ENCODE data around the gene TNIK.
"Not testable (repeated sequence)": the region's sequence is repeated elsewhere in the genome, so short reads cannot be mapped to it uniquely, and the experiment has no call there.

The TNIK gene

DNA sequence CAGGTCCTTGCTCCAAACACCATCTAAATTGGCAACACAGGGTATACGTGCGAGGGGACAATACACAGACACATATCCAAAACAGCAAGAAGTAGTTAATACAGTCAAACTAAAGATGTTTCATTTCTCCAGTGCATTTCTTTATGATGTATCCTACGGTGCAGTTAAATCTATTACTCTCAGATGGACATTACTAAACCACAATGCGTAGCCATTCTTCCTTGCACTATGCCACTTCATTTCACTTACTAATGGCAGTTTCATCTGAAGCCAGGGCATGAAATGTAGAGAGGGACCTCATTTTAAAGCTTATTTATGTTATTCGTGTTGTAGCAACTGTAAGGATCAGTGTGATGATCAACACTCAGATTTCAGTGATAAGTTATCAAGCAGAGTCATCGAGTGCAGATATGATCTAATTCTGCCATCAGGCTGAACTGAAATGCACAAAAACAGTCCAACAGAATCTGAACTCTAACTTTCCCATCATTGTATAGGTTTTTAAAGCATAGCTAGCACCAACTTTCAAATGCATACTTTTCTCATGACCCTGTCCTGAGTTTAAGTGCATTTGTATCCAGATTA is 14.5 kb downstream of the TNIK start:
- no peak for DNase-seq

DNA sequence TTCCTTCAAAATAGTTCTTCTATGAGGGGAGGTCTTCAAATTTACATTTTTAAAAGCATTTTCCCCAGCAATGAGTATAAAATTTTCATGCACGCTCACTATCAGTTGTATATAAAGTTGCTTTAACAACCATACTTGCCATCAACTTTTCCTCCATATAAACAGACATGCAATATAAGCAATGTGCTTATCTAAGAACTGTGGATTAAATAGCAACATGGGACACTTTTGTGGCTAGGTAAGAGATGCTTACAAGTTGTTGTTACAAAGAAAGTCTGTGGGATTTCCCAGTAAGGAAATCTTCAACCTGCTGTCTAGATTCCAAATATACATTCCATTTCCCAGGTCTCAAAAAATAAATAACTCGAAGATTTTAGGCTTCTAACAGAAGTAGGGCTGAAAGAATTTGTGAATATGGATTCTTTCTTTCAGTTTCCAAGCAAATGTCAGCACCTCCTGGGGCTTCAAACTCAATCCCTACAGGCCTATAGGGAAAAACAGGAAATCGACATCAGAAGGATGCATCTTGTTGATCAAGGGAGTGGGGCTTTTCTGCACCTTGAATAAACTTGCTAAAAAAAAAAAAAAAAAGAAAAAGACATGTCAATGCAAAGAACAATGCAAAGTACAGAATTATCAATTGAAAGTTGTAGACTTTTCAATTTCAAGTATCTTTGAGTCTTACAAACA is 16.1 kb downstream of the TNIK start:
- DNase-seq = no peak

DNA sequence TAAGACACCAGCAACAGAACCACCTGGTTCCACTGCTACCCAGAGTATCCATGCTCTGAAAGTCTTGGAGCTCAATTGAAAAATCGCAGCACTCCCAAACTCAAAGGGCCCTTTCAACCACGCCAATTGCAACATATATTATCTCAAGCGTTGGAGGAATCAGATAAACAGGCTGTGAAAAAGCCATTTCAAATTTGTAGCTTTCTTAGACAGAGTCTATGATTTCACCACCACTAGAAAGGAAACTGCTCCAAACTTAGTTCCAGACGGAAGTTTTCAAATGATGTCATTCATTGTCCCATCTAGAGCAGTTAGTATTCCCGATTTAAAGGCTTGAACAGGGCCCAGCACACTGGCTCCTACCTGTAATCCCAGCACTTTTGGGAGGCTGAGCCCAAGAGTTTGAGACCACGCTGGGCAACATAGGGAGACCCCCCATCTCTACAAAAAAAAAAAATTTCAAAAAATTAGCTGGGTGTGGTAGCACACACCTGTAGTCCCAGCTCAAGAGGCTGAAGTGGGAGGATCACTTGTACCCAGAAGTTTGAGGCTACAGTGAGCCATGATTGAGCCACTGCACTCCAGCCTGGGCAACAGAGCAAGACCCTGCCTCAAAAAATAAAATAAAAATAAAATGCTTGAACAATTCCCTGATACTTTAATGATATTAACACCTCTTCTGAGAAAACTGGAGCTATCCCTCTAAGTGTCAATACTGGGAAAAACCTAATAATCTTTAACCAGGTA is 16.8 kb downstream of the TNIK start:
- DNase-seq = no peak

DNA sequence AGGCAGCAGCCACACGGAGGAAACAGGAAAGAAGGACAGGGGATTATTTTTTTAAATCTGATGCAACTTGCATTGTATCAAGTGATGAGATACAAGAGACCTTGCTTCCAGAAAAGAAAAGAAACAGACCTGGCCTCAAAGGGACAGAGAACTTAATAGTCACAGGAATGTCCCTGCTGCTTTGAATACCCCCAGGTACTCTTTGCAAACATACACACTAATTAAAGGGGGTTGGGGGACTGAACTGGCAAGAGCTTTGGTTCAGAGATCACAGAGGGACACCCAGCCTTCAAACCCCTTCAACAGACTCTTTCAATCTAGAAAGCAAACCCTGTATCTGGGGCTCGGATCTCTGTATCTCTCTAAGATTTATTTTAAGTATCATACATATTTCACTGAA is 18.0 kb downstream of the TNIK start:
- no peak for DNase-seq

DNA sequence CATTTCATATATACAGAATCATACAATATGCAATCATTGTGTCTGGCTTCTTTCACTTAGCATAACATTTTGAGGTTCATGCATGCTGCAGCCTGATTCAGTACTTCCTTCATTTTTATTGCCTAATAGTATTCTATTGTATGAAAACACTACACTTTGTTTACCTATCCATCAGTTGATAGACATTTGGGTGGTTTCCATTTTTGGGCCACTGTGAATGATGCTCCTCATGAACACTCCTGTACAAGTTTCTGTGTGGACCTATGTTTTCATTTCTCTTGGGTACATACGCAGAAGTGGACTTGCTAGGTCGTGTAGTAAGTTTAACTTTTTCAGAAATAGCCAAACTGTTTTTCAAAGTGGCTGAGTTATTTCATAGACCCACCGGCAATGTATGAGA is 18.8 kb downstream of the TNIK start:
- no peak for DNase-seq

DNA sequence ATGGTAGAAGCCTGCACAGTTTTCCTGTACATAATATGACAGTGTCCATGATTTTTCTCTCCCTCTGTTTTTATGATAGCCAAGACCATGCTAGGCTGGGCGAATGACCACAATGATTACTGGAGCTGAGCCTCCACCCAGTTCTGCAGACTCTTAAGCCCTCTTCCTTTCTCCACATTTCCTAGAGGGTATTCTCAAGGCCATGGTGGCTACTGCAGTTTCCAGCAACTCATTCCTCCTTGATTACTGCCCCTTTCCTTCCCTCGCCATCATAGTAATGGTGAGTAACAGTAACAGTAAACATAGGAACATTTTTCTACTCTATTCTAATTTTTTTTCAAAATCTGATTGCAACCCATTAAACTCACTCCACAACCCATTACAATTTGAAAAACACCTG is 20.2 kb downstream of the TNIK start:
- DNase-seq = no peak

DNA sequence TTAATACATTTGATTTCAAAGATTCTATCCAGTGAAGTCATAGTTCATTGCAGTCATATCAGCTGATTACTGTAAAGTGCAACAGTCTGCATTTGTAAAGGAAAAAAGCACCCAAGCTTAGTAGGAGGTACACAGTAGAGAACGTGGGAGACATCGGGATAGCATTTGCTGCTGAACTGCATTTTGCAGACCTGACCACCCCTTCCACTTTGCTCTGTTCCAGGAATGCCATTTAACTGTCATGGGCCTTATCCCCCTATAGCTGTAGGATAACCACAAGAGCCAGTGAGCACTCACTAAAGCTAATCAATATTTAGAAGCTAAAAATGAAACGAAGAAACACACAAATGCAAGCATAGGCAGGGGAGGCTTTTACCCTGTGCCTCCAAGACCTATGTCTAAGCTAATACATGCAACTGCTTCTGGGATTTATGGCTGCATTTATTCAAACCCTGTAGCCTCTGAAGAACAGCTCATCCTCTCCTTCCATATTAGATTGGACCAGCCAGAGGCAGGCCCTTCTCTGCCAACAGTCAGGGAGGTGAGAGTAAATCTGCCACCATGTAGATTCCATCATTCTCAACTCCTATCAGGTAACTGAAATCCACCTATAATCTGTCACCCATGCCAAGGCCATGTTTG is 23.0 kb downstream of the TNIK start:
- no peak for DNase-seq

DNA sequence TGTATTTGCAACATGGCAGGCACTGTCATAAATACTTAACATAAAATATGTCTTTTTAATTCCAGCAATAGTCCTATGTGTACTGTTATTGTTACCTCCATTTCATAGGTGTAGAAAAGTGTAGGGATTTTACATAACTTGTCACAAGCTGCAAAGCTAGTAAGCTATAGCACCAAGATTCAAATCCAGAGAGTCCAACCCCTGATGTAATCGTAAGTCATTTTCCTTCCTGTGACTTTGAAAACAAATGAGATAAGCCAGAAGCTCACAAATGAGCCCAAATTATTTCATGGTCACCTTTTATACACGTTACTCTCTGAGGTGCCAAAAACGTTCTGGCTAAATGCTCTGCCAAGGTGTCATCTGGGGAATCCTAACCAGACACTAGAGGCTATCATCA is 23.8 kb downstream of the TNIK start:
- no peak for DNase-seq

DNA sequence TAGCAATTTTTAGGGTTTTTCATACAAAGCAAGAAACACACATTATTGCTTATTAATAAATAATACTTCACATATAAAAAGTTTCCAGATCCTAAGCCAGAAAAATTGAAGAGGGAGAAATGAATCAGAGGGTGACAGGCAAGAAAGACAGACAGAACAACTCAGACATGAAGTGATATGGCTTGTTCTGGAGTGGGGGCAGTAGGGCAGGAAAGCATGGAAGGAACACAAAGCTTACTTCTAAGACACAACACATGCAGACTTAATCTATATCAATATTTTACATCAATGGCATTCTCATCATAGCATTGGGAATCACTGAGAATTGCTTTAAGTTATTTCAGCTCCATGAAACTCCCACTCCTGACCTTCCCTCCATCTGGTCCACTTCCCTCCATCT is 24.4 kb downstream of the TNIK start:
- DNase-seq = no peak

DNA sequence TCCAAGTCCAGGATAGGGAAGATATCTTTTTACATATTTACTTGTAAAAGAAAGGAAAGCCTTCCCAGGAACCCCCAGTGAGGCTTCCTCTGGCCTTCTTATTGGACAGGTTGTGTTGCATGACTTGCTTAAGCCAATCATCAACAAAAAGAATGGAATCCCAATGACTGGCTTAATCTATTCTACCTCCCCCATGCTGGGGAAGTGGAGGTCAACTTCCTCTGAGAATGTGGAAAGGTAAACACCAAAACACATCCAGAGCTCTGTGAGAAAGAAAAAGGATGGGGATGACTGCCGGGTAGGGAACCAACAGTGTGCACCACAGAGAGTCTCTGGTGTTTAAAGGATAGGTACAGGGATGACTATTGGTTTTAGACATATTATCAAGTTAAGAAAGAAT is 25.1 kb downstream of the TNIK start:
- no peak for DNase-seq

DNA sequence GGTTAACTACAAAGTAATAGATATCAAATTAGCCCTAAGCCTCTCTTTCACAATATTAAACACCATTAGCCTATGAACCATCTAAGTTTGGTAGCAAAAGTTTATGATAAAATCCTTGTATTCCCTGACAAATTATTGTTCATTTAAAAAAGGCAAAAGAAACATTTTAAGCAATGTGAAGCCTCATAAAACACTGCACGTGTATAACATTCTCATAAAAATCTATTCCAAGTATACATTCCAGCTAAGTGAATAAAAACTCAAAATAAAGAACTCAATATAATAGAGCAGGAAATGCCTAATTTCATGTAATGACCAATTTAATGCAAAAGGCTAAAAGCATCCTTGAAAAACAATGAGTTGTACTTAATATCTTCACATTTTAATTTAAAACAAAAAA is 27.7 kb downstream of the TNIK start:
- DNase-seq = no peak

DNA sequence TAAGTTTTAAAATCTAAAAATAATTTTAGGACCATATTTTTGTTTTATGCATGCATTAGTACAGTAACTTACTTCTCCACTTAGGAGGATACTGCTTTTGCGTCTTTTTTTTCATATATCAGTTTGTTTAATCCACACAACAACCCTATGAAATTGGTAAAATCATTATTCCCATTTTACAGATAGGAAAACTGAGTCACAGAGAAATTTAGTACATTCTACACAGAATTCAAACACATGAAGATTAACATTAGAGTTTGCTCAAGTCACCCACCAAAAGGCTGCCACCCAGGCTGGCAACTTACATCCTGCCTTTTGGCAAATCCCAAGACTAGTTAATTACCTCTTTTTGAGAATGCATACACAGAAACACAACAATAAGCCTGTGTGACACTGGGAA is 28.7 kb downstream of the TNIK start:
- DNase-seq = no peak

DNA sequence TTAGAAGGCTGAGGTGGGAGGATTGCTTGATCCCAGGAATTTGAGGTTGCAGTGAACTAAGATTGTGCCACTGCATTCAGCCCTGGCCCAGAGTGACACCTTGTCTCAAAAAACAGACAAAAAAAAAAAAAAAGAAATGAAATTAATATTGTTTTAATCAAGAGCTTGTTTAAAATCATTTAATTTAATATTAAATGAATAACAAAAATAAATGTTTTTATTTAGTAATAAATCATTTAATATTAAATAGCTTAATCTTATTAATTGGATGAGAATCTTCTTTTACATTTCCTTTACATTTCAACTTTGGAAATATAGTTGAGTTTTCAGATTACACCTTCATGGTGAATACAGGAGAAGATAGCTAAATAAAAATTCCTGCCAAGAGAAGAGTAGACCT is 29.7 kb downstream of the TNIK start:
- no peak for DNase-seq

DNA sequence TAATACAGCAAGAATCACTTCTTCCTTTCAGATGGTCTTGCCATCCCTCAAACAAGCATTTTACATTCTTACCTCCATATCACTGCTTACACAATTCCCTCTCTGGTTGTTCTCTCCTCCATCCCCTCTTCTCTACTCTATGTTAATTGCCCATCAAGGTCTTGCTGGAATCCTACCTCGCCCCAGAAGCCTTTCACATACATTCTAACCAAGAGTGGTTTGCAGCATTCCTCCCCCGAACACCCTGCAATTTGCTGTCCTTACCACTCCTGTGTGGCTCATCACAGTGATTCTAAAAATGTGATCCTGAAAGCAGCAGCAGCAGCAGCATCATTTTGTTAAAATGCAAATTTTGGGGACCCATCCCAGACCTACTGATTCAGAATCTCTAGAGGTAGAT is 30.6 kb downstream of the TNIK start:
- DNase-seq = no peak

DNA sequence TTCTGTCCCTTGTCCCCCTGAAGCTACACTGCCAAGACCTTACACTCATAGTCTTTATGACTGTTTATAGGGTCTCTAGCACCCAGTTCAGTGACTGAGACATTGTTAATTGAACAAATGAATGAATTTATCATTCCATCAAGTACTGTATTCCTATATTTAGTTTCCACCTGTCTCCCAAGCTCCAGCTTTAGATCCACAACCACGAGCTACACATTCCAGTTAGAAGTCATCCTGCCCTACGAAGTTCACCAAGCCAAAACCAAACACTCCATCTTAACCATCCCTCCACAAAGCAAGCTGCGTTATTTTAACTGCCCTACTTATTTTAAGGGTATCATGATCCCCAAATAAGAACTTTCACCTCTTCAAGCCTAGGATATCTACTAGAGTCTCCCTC is 31.3 kb downstream of the TNIK start:
- no peak for DNase-seq

DNA sequence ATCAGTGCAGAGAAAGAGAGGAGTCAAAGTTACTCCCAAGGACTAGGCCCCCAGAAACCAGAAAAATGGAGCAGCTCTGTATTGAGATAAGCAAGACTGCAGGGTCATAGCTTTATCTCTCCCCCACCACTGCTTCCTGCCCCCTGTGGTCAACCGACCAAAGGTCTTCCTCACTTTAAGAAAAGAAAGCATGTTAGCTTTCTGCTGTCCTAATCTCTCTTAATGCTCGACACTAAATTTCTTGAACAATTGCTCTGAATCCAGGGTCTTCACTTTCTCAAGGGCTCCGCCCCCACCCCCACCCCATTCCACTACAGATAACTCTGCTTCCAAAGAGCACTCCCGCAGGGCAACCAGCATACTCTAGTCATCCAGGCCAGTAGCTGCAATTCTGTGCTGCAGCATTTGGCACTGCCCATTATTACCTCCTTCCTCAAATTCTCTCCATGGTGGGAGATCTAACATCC is 31.9 kb downstream of the TNIK start:
- DNase-seq = no peak

DNA sequence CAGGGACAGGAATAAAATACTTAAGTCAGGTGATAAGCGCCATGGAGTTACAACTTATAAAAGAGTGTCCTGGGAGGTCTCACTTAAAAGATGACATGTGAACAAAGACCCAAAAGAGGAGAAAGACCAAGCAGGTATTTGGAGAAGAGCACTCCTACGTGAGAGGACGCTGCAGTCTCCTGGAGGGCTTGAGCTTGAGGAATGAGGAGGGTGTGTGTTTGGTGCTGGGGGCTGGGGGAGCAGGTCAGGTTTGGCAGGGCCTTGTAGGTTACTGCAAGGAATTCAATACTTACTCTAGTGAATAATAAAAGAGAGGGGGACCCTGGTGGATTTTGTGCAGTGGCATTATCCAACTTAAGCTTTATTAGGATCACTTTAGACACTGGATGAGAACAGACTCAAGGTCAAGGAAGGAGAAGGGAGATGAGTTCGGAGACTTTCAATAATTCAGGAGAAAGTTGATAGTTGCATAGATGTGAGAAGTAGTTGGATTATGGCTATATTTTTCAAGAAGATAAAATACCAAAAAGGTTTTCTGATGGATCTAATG is 32.4 kb downstream of the TNIK start:
- no peak for DNase-seq

DNA sequence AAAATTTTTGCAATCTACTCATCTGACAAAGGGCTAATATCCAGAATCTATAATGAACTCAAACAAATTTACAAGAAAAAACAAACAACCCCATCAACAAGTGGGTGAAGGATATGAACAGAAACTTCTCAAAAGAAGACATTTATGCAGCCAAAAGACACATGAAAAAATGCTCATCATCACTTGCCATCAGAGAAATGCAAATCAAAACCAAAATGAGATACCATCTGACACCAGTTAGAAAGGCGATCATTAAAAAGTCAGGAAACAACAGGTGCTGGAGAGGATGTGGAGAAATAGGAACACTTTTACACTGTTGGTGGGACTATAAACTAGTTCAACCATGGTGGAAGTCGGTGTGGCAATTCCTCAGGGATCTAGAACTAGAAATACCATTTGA is 36.1 kb downstream of the TNIK start:
- not testable (repeated sequence) for DNase-seq

DNA sequence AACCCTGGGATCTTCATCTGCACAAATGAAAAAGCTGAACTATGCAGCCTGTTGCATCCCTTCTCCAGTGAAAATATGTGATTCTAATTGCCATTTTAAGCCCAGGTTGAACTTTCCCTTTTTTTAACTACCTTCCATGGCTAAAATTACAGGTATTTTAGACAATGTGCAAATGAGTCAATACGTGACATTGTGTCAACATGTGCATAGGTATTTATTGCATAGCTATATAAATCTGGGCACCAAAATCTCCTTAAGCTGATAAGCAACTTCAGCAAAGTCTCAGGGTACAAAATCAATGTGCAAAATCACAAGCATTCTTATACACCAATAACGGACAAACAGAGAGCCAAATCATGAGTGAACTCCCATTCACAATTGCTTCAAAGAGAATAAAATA is 37.4 kb downstream of the TNIK start:
- DNase-seq = not testable (repeated sequence)

DNA sequence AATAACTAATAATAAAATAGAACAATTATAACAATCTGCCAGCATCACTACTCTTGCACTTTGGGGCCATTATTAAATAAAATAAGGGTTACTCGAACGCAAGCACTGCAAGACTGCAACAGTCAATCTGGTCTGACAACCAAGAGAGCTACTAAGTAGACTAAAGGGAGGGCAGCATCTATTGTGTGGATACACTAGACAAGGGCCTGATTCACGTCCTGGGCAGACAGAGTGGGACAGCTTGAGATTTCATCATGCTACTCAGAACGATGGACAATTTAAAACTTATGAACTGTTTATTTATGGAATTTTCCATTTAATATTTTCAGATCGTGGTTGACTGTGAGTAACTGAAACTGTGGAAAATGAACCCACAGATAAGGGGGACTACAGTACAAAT is 39.5 kb downstream of the TNIK start:
- DNase-seq = no peak

DNA sequence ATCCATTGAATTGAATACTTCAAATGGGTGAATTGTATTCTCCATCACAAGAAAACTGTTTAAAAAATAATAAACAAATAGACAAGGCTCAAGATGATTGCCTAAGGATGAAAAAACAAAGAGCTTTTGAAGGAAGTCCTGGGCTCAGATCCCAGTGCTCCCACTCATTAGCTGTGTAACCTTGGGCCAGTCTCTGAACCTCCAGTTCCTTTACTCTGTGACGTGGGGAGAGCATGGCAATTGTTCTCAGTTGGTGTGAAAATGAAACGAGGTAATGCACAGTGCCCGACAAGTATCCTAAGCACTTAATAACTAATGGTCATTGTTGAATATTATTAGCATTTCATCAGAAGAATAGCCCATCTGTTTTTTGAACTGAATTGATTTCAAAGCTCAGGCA is 40.7 kb downstream of the TNIK start:
- DNase-seq = no peak

DNA sequence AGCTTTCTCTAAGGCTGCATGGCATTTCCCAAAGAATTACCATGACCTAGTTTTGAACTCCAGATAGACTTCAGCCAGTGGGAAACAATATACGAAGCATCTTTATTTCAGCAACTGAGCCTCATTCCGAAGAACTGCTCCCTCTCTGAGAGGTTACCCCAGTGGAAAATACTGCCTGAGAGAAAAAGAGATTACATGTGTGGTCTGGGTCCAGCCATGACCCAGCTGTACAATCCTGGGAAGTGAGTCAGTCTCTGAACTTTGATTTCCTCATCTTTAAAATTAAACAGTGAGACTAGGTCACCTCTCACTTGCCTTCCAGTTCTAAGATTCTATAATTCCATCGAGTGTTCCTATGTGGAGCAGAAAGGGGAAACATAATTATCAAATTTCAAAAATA is 42.4 kb downstream of the TNIK start:
- peak; percentile 82 for DNase-seq

DNA sequence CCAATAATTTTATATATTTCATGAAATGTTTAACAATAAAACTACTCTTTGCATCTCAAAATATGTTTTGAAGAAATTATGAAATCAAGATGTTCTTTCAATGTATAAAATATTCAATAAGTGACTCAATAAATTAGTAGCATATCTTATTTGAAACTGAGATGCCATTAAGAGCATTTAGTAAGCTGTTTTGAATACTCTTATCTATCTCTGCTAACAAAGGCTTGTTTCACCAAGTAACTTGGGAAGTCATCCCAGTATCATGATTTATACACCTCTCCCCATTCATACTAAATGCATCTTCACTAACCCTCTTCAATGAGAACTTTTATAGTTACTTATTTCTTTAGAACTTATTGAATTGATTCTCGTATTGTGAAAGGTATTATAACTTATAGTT is 43.1 kb downstream of the TNIK start:
- no peak for DNase-seq
